Neuronal stem cell (in vitro differentiated cells): ENCODE measurements around the gene BCL2. TPM values are rescaled to one million over a fixed set of nuclear protein-coding genes. Genes with fewer than 3 reads are reported as not detected.

Experiments used
- small RNA-seq: library from polyadenylated mRNA; stranded (forward); fragments of <200 nt; extraction: miRNeasy Mini kit (QIAGEN cat#:217004); gene quantifications from one replicate; pipeline ENCODE3, GENCODE V24; 2013; ENCODE audit not compliant: insufficient read depth

BCL2 gene

Small RNA genes within 50 kb of the gene (small RNA-seq; reads per million reads assigned to genes)
- gene AC022726.1: not detected
